Right atrium auricular region (tissue), 2 donors: ENCODE results near the gene SULF2. TPM values are rescaled to one million over a fixed set of nuclear protein-coding genes. Genes with fewer than 3 reads are reported as not detected.
A peak's percentile ranks its signal among the peaks of the same experiment; 100 is the strongest.
"Not testable (repeated sequence)": the region's sequence is repeated elsewhere in the genome, so short reads cannot be mapped to it uniquely, and the experiment has no call there.

Source experiments
- DNase-seq: peaks from one replicate; pipeline ENCODE4 v3.0.0-alpha.2; 2019; ENCODE audit warnings: low spot score
- H3K27ac ChIP-seq, 2 donors: fragments of 200-600 bp; sonication (generic); 1 replicate in 1 of 2; 2 replicates in 1 of 2; pipeline ENCODE4 v1.5.1; 2016 to 2019
- H3K27me3 ChIP-seq, 2 donors: fragments of 200-600 bp; sonication (generic); one replicate each; pipeline versions ENCODE4 v1.5.1 to v1.6.0; 2017 to 2019
- H3K36me3 ChIP-seq: fragments of 200-600 bp; sonication (generic); one replicate; pipeline ENCODE4 v1.5.1; 2016
- H3K4me1 ChIP-seq, 2 donors: fragments of 200-600 bp; sonication (generic); one replicate each; pipeline versions ENCODE4 v1.5.1 to v1.6.0; 2017 to 2019
- H3K4me3 ChIP-seq, 2 donors: fragments of 200-600 bp; sonication (generic); 1 replicate in 1 of 2; 2 replicates in 1 of 2; pipeline ENCODE4 v1.5.1; 2017 to 2019; ENCODE audit warnings: mild to moderate bottlenecking in 1 of 2, moderate library complexity in 1 of 2
- H3K9me3 ChIP-seq, 2 donors: fragments of 200-600 bp; sonication (generic); one replicate each; pipeline ENCODE4 v1.5.1; 2019
- total RNA-seq, 2 donors: library from RNA; depleted of rRNA; stranded (reverse); fragments of >200 nt; gene quantifications; one replicate each; pipeline ENCODE4 v1.1.0, GENCODE V29; 2016
- TF ChIP-seq, protein P1 (sequence below), 2 donors: fragments of 200-600 bp; sonication (generic); IDR thresholded peaks; one replicate each; pipeline ENCODE4 v1.5.1; 2019; ENCODE audit warnings: antibody characterized with exemption in 2 of 2

The SULF2 gene
- total RNA-seq, 2 donors from 2014 or later = 33.7 to 57.8 TPM

DNA sequence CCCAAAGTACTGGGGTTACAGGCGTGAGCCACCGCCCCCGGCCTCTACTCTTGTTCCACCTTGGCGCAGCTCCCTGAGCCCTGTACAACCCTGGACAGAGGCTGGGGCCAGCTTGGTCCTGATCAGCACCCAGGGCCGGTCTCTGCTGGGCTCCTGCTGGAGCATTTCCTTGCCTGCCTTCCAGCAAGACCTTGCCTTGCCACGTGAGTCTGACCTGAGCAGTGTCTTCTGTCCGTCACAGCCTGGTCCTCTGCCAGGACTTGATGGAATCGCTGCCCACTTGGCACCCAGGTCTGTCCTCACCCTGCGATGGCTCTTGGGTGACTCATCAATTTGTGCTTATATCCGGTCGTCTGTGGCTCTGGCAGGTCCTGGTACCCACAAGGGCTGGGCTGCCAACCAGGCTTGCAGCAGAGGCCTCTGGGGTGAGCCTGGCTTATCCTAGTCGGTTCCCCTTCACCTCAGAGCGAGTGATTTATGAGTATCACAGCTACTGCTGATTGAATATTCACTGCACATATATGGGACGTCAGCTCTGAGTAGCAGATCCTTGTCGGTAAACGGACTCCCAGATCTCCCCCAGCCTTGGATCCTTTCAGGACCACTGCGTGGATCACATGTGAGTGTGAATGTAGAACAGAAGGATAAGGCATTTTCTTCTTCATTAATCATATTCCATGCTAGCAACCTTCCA lies 10.1 kb upstream of the SULF2 start:
- H3K36me3 ChIP-seq = no peaks in the 10 kb centered on the region
- no peak overlapping the region for H3K27ac ChIP-seq
- no peaks in the 10 kb centered on the region for H3K9me3 ChIP-seq
- peaks cover 0 to 15% of the 10 kb centered on the region in 2 donors for H3K4me1 ChIP-seq
- H3K4me3 ChIP-seq = no peak overlapping the region
- no peak for DNase-seq
- TF ChIP-seq, protein P1, sequence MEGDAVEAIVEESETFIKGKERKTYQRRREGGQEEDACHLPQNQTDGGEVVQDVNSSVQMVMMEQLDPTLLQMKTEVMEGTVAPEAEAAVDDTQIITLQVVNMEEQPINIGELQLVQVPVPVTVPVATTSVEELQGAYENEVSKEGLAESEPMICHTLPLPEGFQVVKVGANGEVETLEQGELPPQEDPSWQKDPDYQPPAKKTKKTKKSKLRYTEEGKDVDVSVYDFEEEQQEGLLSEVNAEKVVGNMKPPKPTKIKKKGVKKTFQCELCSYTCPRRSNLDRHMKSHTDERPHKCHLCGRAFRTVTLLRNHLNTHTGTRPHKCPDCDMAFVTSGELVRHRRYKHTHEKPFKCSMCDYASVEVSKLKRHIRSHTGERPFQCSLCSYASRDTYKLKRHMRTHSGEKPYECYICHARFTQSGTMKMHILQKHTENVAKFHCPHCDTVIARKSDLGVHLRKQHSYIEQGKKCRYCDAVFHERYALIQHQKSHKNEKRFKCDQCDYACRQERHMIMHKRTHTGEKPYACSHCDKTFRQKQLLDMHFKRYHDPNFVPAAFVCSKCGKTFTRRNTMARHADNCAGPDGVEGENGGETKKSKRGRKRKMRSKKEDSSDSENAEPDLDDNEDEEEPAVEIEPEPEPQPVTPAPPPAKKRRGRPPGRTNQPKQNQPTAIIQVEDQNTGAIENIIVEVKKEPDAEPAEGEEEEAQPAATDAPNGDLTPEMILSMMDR (IDR thresholded peaks at IDR 0.05) = no peak
- H3K27me3 ChIP-seq = no peaks in the 10 kb centered on the region

DNA sequence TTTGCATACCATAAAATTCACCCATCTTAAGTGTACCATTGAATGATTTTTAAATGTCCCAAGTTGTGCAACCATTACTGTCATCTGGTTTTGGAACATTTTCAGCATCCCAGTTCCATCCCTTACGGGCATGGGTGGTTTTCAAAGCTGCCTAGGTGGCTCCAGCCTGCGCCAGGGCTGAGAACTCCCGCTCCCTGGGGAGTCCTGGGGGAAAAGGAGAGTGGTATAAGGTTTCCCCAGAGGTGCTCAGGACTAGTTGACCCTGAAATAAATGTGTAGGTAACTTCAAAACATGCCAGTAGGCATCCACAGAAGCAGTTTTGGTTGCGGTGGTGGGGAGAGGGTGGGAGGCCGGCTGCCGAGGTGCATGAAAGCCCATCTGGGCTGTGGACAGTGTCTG lies 9.0 kb upstream of the SULF2 start:
- H3K4me1 ChIP-seq = peaks cover 0 to 15% of the 10 kb centered on the region in 2 donors
- not testable (repeated sequence) for H3K9me3 ChIP-seq, H3K36me3 ChIP-seq, H3K27ac ChIP-seq, DNase-seq, H3K4me3 ChIP-seq, H3K27me3 ChIP-seq

DNA sequence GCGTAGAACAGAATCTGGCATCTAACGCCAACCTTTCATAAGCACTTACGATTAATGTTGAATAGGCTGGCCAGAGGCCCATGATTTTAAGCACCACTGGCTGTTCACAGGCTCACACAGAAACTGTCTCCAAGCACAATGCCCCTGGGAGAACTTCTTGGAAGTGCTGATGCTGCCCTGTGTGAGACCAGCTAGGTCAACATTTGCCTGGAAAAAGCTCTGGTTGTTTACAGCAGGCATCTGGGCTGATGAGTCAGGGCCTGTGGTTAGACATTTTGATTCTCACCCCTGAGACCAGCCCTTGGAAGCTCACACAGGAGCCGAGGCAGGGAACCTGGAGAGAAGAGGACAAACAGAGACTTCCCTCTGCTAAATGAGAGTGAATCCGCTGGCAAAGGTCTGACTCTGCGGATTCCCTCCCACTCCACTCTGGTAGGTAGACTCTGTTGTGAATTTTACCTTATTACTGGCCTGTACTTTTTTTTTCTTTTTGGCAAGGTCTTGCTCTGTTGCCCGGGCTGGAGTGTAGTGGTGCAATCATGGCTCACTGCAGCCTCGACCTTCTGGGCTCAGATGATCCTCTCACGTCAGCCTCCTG lies 6.8 kb upstream of the SULF2 start:
- TF ChIP-seq, protein P1 (IDR thresholded peaks at IDR 0.05) = no peak
- Histone ChIP-seq H3K27ac (peak overlapping the region in 1 of 2 donors; percentile 60), H3K36me3 (no peaks in the 10 kb centered on the region), H3K27me3 (no peaks in the 10 kb centered on the region), H3K4me3 (no peak overlapping the region), H3K9me3 (no peaks in the 10 kb centered on the region), H3K4me1 (peaks cover 0 to 16% of the 10 kb centered on the region in 2 donors)
- DNase-seq = peak; percentile 88

GRCh38 chr20:47791084-47791599 lies 5.9 kb upstream of the SULF2 start:
- TF ChIP-seq, protein P1 (IDR thresholded peaks at IDR 0.05) = no peak
- H3K4me1 ChIP-seq = peaks cover 0 to 25% of the 10 kb centered on the region in 2 donors

GRCh38 chr20:47790580-47790965 lies 5.3 kb upstream of the SULF2 start:
- no peak for DNase-seq
- Histone ChIP-seq H3K9me3 (no peaks in the 10 kb centered on the region), H3K4me3 (no peak overlapping the region), H3K27ac (no peak overlapping the region), H3K4me1 (peaks cover 0 to 29% of the 10 kb centered on the region in 2 donors), H3K27me3 (no peaks in the 10 kb centered on the region), H3K36me3 (no peaks in the 10 kb centered on the region)
- TF ChIP-seq, protein P1 (IDR thresholded peaks at IDR 0.05) = no peak

More at GRCh38 chr20:47791084-47791599, 5.9 kb upstream of the SULF2 start:
- H3K36me3 ChIP-seq = no peaks in the 10 kb centered on the region
- DNase-seq = no peak
- H3K27ac ChIP-seq = no peak overlapping the region
- no peaks in the 10 kb centered on the region for H3K27me3 ChIP-seq
- H3K4me3 ChIP-seq = no peak overlapping the region
- H3K9me3 ChIP-seq = no peaks in the 10 kb centered on the region

GRCh38 chr20:47789764-47790579 lies 4.7 kb upstream of the SULF2 start:
- TF ChIP-seq, protein P1 (IDR thresholded peaks at IDR 0.05) = no peak
- Histone ChIP-seq H3K9me3 (no peaks in the 10 kb centered on the region), H3K36me3 (no peaks in the 10 kb centered on the region), H3K27me3 (no peaks in the 10 kb centered on the region), H3K27ac (no peak overlapping the region), H3K4me3 (no peak overlapping the region), H3K4me1 (peaks cover 0 to 29% of the 10 kb centered on the region in 2 donors)
- no peak for DNase-seq
